IMR-90 (cell line): ENCODE results near the gene BRME1.

Experiments used
- CEBPB ChIP-seq: IDR thresholded peaks from 2 replicates; pipeline ENCODE4 v1.6.1; 2012; ENCODE audit warnings: low read depth, low read length, improper control_type of control experiment
- CHD1 ChIP-seq: IDR thresholded peaks from 2 replicates; pipeline ENCODE4 v1.6.1; 2012; ENCODE audit warnings: low read depth, low read length, improper control_type of control experiment
- CTCF ChIP-seq: conservative IDR thresholded peaks from 2 replicates; pipeline ENCODE4 v1.5.1; 2012; ENCODE audit warnings: mild to moderate bottlenecking, low read depth, low read length, improper control_type of control experiment
- ELK1 ChIP-seq: fragments of 150-350 bp; IDR thresholded peaks from 2 replicates; pipeline ENCODE4 v1.6.1; 2016; ENCODE audit warnings: low read depth, mild to moderate bottlenecking, low read length, moderate library complexity, borderline replicate concordance
- MAFK ChIP-seq: IDR thresholded peaks from 2 replicates; pipeline ENCODE4 v1.6.1; 2012; ENCODE audit warnings: low read depth, low read length, improper control_type of control experiment
- MXI1 ChIP-seq: IDR thresholded peaks from 2 replicates; pipeline ENCODE4 v1.6.1; 2012; ENCODE audit warnings: low read depth, mild to moderate bottlenecking, low read length, moderate library complexity, borderline replicate concordance
- NFE2L2 ChIP-seq: fragments of 150-350 bp; IDR thresholded peaks from 2 replicates; pipeline ENCODE4 v1.6.1; 2016; ENCODE audit warnings: low read depth, mild to moderate bottlenecking, low read length
- POLR2A ChIP-seq: IDR thresholded peaks from 2 replicates; pipeline ENCODE4 v1.6.1; 2012; ENCODE audit warnings: mild to moderate bottlenecking, low read depth, low read length
- RAD21 ChIP-seq: IDR thresholded peaks from 2 replicates; pipeline ENCODE4 v1.6.1; 2012; ENCODE audit warnings: low read length, improper control_type of control experiment
- RCOR1 ChIP-seq: IDR thresholded peaks from 2 replicates; pipeline ENCODE4 v1.6.1; 2012; ENCODE audit warnings: mild to moderate bottlenecking, low read length, improper control_type of control experiment; ENCODE audit not compliant: insufficient replicate concordance
- RFX5 ChIP-seq: IDR thresholded peaks from 2 replicates; pipeline ENCODE4 v1.8.0; 2012; ENCODE audit warnings: low read depth, mild to moderate bottlenecking, low read length, moderate library complexity
- SMC3 ChIP-seq: fragments of 150-350 bp; IDR thresholded peaks from 2 replicates; pipeline ENCODE4 v1.6.1; 2016; ENCODE audit warnings: low read depth, mild to moderate bottlenecking, antibody characterized with exemption, low read length, moderate library complexity
- USF2 ChIP-seq: fragments of 150-350 bp; IDR thresholded peaks from 2 replicates; pipeline ENCODE4 v1.6.1; 2017; ENCODE audit warnings: mild to moderate bottlenecking, antibody characterized with exemption, low read length, low read depth

- TF ChIP-seq CTCF (no peak), RFX5 (no peak), POLR2A (no peak), ELK1 (no peak), USF2 (no peak), MAFK (no peak), CHD1 (no peak), RAD21 (no peak), MXI1 (no peak), SMC3 (no peak), CEBPB (no peak), NFE2L2 (no peak), RCOR1 (no peak)
Observed at GRCh38 chr19:13888281-13888680, 17.6 kb downstream of the BRME1 start.
